ENCODE results near the gene BABAM2. TPM values are rescaled to one million over a fixed set of nuclear protein-coding genes. Genes with fewer than 3 reads are reported as not detected.

The BABAM2 gene
- total and polyA plus RNA-seq, 2 experiments from 2014 or later, result 17.8 to 21.5 TPM

DNA sequence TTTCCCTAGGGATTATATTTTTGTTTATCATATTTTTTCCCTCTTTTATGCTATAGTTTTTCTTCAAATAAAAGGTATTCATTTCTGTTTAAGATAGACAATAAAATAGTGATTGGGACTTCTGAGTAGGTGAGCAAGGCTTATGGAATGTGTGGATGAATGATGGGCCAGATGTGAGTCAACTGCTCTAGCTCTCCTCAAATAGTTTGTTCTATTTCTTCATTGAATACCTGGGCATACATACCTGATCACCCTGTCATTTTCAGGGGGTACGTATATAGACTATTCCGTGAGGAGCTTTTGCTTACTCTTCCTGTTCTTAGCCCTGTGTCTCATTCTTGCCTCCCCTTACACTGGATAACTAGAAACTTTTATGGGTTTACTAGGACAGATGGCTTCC lies 41.9 kb downstream of the BABAM2 start:
- Histone ChIP-seq H3K4me2 (no peak overlapping the region), H3K36me3 (ENCODE audit: insufficient read depth) (no peaks in the 10 kb centered on the region), H3K4me1 (ENCODE audit: insufficient read depth) (no peaks in the 10 kb centered on the region), H4K20me1 (replicated peaks; ENCODE audit: insufficient read depth) (no peaks in the 10 kb centered on the region), H3F3A (replicated peaks; ENCODE audit: low read depth) (no peaks in the 10 kb centered on the region), H3K27me3 (ENCODE audit: insufficient read depth) (no peaks in the 10 kb centered on the region), H2AFZ (no peak overlapping the region), H3K4me3 (no peak overlapping the region), H3K9me2 (ENCODE audit: insufficient read depth) (no peaks in the 10 kb centered on the region), H3K79me2 (replicated peaks; ENCODE audit: insufficient read depth) (no peaks in the 10 kb centered on the region), H3K27ac (ENCODE audit: low read depth) (no peak overlapping the region)
- no peaks in the 10 kb centered on the region for H3K4me1 Mint-ChIP-seq
- TF ChIP-seq STAT1 (IDR thresholded peaks at IDR 0.05; ENCODE audit: unreplicated experiment) (no peak), EZH2phosphoT487 (IDR thresholded peaks at IDR 0.05; ENCODE audit: unreplicated experiment) (no peak), REST (IDR thresholded peaks at IDR 0.05; ENCODE audit: unreplicated experiment) (no peak), EZH2 (IDR thresholded peaks at IDR 0.05; ENCODE audit: low read depth, unreplicated experiment) (no peak), ZNF114 (CRISPR knock-in tag; IDR thresholded peaks at IDR 0.05) (no peak)
- TF ChIP-seq, protein P1, sequence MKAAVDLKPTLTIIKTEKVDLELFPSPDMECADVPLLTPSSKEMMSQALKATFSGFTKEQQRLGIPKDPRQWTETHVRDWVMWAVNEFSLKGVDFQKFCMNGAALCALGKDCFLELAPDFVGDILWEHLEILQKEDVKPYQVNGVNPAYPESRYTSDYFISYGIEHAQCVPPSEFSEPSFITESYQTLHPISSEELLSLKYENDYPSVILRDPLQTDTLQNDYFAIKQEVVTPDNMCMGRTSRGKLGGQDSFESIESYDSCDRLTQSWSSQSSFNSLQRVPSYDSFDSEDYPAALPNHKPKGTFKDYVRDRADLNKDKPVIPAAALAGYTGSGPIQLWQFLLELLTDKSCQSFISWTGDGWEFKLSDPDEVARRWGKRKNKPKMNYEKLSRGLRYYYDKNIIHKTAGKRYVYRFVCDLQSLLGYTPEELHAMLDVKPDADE (IDR thresholded peaks at IDR 0.05), result no peak
- TF ChIP-seq, protein P2, sequence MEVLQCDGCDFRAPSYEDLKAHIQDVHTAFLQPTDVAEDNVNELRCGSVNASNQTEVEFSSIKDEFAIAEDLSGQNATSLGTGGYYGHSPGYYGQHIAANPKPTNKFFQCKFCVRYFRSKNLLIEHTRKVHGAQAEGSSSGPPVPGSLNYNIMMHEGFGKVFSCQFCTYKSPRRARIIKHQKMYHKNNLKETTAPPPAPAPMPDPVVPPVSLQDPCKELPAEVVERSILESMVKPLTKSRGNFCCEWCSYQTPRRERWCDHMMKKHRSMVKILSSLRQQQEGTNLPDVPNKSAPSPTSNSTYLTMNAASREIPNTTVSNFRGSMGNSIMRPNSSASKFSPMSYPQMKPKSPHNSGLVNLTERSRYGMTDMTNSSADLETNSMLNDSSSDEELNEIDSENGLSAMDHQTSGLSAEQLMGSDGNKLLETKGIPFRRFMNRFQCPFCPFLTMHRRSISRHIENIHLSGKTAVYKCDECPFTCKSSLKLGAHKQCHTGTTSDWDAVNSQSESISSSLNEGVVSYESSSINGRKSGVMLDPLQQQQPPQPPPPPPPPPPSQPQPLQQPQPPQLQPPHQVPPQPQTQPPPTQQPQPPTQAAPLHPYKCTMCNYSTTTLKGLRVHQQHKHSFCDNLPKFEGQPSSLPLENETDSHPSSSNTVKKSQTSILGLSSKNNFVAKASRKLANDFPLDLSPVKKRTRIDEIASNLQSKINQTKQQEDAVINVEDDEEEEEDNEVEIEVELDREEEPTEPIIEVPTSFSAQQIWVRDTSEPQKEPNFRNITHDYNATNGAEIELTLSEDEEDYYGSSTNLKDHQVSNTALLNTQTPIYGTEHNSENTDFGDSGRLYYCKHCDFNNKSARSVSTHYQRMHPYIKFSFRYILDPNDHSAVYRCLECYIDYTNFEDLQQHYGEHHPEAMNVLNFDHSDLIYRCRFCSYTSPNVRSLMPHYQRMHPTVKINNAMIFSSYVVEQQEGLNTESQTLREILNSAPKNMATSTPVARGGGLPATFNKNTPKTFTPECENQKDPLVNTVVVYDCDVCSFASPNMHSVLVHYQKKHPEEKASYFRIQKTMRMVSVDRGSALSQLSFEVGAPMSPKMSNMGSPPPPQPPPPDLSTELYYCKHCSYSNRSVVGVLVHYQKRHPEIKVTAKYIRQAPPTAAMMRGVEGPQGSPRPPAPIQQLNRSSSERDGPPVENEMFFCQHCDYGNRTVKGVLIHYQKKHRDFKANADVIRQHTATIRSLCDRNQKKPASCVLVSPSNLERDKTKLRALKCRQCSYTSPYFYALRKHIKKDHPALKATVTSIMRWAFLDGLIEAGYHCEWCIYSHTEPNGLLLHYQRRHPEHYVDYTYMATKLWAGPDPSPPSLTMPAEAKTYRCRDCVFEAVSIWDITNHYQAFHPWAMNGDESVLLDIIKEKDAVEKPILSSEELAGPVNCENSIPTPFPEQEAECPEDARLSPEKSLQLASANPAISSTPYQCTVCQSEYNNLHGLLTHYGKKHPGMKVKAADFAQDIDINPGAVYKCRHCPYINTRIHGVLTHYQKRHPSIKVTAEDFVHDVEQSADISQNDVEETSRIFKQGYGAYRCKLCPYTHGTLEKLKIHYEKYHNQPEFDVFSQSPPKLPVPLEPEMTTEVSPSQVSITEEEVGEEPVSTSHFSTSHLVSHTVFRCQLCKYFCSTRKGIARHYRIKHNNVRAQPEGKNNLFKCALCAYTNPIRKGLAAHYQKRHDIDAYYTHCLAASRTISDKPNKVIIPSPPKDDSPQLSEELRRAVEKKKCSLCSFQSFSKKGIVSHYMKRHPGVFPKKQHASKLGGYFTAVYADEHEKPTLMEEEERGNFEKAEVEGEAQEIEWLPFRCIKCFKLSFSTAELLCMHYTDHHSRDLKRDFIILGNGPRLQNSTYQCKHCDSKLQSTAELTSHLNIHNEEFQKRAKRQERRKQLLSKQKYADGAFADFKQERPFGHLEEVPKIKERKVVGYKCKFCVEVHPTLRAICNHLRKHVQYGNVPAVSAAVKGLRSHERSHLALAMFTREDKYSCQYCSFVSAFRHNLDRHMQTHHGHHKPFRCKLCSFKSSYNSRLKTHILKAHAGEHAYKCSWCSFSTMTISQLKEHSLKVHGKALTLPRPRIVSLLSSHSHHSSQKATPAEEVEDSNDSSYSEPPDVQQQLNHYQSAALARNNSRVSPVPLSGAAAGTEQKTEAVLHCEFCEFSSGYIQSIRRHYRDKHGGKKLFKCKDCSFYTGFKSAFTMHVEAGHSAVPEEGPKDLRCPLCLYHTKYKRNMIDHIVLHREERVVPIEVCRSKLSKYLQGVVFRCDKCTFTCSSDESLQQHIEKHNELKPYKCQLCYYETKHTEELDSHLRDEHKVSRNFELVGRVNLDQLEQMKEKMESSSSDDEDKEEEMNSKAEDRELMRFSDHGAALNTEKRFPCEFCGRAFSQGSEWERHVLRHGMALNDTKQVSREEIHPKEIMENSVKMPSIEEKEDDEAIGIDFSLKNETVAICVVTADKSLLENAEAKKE (CRISPR knock-in tag; IDR thresholded peaks at IDR 0.05), result no peak
- peaks cover 2% of the 10 kb centered on the region for H3K27me3 Mint-ChIP-seq (ENCODE audit: insufficient read depth, low read depth, poor library complexity)
- H3K4me3 Mint-ChIP-seq, result no peak overlapping the region
- H3K36me3 Mint-ChIP-seq (ENCODE audit: low read depth), result no peaks in the 10 kb centered on the region
- H3K27ac Mint-ChIP-seq, result no peak overlapping the region
- ATAC-seq (no peak), DNase-seq (ENCODE audit: low spot score) (no peak)
- H3K9me3 Mint-ChIP-seq, result no peaks in the 10 kb centered on the region
